ENCODE data around the gene PTPRK.

DNA sequence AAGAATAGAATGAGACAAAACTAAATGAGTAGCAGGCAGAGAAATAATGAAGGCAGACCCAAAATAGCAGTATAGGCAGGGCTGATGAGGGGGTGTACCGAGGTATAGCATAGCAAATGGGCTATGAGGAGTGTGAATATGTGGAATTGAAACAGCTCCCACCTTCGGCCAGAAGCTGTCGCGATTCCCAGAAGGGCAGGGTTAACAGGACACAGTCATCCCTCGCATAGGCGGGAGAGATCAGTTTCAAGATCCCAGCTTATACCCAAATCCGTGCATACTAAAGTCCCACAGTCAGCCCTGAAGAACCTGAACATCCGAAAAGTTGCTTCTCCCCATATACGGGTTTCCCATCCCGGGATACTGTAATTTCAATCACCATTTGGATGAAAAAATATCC lies 82.7 kb downstream of the PTPRK start:
- TF ChIP-seq POLR2A (IDR thresholded peaks at IDR 0.05; ENCODE audit: low read length) (no peak), GATA1 (IDR thresholded peaks at IDR 0.05; ENCODE audit: low read depth, low read length) (no peak)

Measured in erythroblast (primary cell).